ENCODE measurements around the gene RPS17.

Gene RPS17

GRCh38 chr15:82566690-82567089, 26.4 kb upstream of the RPS17 start:
- DNase-seq (ENCODE audit: low spot score) = no peak
- in situ Hi-C loops (cut with MboI; ENCODE audit: low pct_unique_long_range_greater_than_20kb, low sequenced_read_pairs, unreplicated experiment) = loop anchor here (25.0 kb wide), 1 partner anchor 396 kb away; the partner anchor contains the start of gene HOMER2
- no peak for TF ChIP-seq CTCF (IDR thresholded peaks at IDR 0.05; ENCODE audit: extremely low read depth, insufficient read depth, missing control alignments)

- TF ChIP-seq CTCF (IDR thresholded peaks at IDR 0.05; ENCODE audit: extremely low read depth, insufficient read depth, missing control alignments) = no peak
These were observed 18.2 kb upstream of the RPS17 start for GRCh38 chr15:82558502-82558901.

GRCh38 chr15:82556315-82557035, 16.2 kb upstream of the RPS17 start:
- in situ Hi-C loops (cut with MboI; ENCODE audit: low pct_unique_long_range_greater_than_20kb, low sequenced_read_pairs, unreplicated experiment) = loop anchor here (25.0 kb wide), 1 partner anchor 406 kb away; the partner anchor contains the start of gene HOMER2
- no peak for TF ChIP-seq CTCF (IDR thresholded peaks at IDR 0.05; ENCODE audit: extremely low read depth, insufficient read depth, missing control alignments)
- DNase-seq (ENCODE audit: low spot score) = no peak

More at GRCh38 chr15:82558502-82558901, 18.2 kb upstream of the RPS17 start:
- no peak for DNase-seq (ENCODE audit: low spot score)
- in situ Hi-C loops (cut with MboI; ENCODE audit: low pct_unique_long_range_greater_than_20kb, low sequenced_read_pairs, unreplicated experiment) = loop anchor here (25.0 kb wide), 1 partner anchor 404 kb away; the partner anchor contains the start of gene HOMER2

- in situ Hi-C loops (cut with MboI; ENCODE audit: low pct_unique_long_range_greater_than_20kb, low sequenced_read_pairs, unreplicated experiment) = loop anchor here (25.0 kb wide), 1 partner anchor 407 kb away; the partner anchor contains the start of gene HOMER2
- no peak for DNase-seq (ENCODE audit: low spot score)
- TF ChIP-seq CTCF (IDR thresholded peaks at IDR 0.05; ENCODE audit: extremely low read depth, insufficient read depth, missing control alignments) = no peak
These were observed 14.6 kb upstream of the RPS17 start for GRCh38 chr15:82554849-82555248.

GRCh38 chr15:82554351-82554750, 14.1 kb upstream of the RPS17 start:
- DNase-seq (ENCODE audit: low spot score) = no peak
- no peak for TF ChIP-seq CTCF (IDR thresholded peaks at IDR 0.05; ENCODE audit: extremely low read depth, insufficient read depth, missing control alignments)
- in situ Hi-C loops (cut with MboI; ENCODE audit: low pct_unique_long_range_greater_than_20kb, low sequenced_read_pairs, unreplicated experiment) = loop anchor here (25.0 kb wide), 1 partner anchor 408 kb away; the partner anchor contains the start of gene HOMER2

GRCh38 chr15:82553846-82554245, 13.6 kb upstream of the RPS17 start:
- DNase-seq (ENCODE audit: low spot score) = no peak
- no peak for TF ChIP-seq CTCF (IDR thresholded peaks at IDR 0.05; ENCODE audit: extremely low read depth, insufficient read depth, missing control alignments)
- in situ Hi-C loops (cut with MboI; ENCODE audit: low pct_unique_long_range_greater_than_20kb, low sequenced_read_pairs, unreplicated experiment) = loop anchor here (25.0 kb wide), 1 partner anchor 408 kb away; the partner anchor contains the start of gene HOMER2

Measured in GM13977 (cell line).